ENCODE results near the gene SRRM3.
A peak's percentile ranks its signal among the peaks of the same experiment; 100 is the strongest.
"Not testable (repeated sequence)": the region's sequence is repeated elsewhere in the genome, so short reads cannot be mapped to it uniquely, and the experiment has no call there.

The SRRM3 gene

GRCh38 chr7:76223286-76223972 lies 21.7 kb downstream of the SRRM3 start:
- in situ Hi-C loops (cut with MboI; ENCODE audit: low pct_unique_long_range_greater_than_20kb, low sequenced_read_pairs) = no loop called here
- no peak for DNase-seq

- DNase-seq = no peak
- in situ Hi-C loops (cut with MboI; ENCODE audit: low pct_unique_long_range_greater_than_20kb, low sequenced_read_pairs) = loop anchor here (25.0 kb wide), 1 partner anchor 162 kb away; no protein-coding TSS in a partner anchor
Observed at GRCh38 chr7:76224695-76225094, 23.0 kb downstream of the SRRM3 start.

- in situ Hi-C loops (cut with MboI; ENCODE audit: low pct_unique_long_range_greater_than_20kb, low sequenced_read_pairs) = loop anchor here (25.0 kb wide), 1 partner anchor 163 kb away; no protein-coding TSS in a partner anchor
- DNase-seq = peak; percentile 27
Observed at GRCh38 chr7:76225379-76225778, 23.7 kb downstream of the SRRM3 start.

- no peak for DNase-seq
Observed at GRCh38 chr7:76225951-76226350, 24.3 kb downstream of the SRRM3 start.

GRCh38 chr7:76226878-76227423 lies 25.3 kb downstream of the SRRM3 start:
- DNase-seq = not testable (repeated sequence)
- in situ Hi-C loops (cut with MboI; ENCODE audit: low pct_unique_long_range_greater_than_20kb, low sequenced_read_pairs) = loop anchor here (25.0 kb wide), 1 partner anchor 165 kb away; no protein-coding TSS in a partner anchor

More at GRCh38 chr7:76225951-76226350, 24.3 kb downstream of the SRRM3 start:
- in situ Hi-C loops (cut with MboI; ENCODE audit: low pct_unique_long_range_greater_than_20kb, low sequenced_read_pairs) = loop anchor here (25.0 kb wide), 1 partner anchor 164 kb away; no protein-coding TSS in a partner anchor

- DNase-seq = no peak
- in situ Hi-C loops (cut with MboI; ENCODE audit: low pct_unique_long_range_greater_than_20kb, low sequenced_read_pairs) = loop anchor here (25.0 kb wide), 1 partner anchor 168 kb away; no protein-coding TSS in a partner anchor
Observed at GRCh38 chr7:76230214-76230613, 28.5 kb downstream of the SRRM3 start.

- DNase-seq = no peak
- in situ Hi-C loops (cut with MboI; ENCODE audit: low pct_unique_long_range_greater_than_20kb, low sequenced_read_pairs) = loop anchor here (25.0 kb wide), 1 partner anchor 169 kb away; no protein-coding TSS in a partner anchor
Observed at GRCh38 chr7:76231071-76231470, 29.4 kb downstream of the SRRM3 start.

GRCh38 chr7:76231583-76231982 lies 29.9 kb downstream of the SRRM3 start:
- peak; percentile 29 for DNase-seq
- in situ Hi-C loops (cut with MboI; ENCODE audit: low pct_unique_long_range_greater_than_20kb, low sequenced_read_pairs) = loop anchor here (25.0 kb wide), 1 partner anchor 169 kb away; no protein-coding TSS in a partner anchor

- no peak for DNase-seq
- in situ Hi-C loops (cut with MboI; ENCODE audit: low pct_unique_long_range_greater_than_20kb, low sequenced_read_pairs) = loop anchor here (25.0 kb wide), 1 partner anchor 170 kb away; no protein-coding TSS in a partner anchor
Observed at GRCh38 chr7:76232698-76233097, 31.0 kb downstream of the SRRM3 start.

GRCh38 chr7:76233538-76234281 lies 32.0 kb downstream of the SRRM3 start:
- in situ Hi-C loops (cut with MboI; ENCODE audit: low pct_unique_long_range_greater_than_20kb, low sequenced_read_pairs) = loop anchor here (25.0 kb wide), 1 partner anchor 171 kb away; no protein-coding TSS in a partner anchor
- no peak for DNase-seq

GRCh38 chr7:76234282-76234584 lies 32.5 kb downstream of the SRRM3 start:
- in situ Hi-C loops (cut with MboI; ENCODE audit: low pct_unique_long_range_greater_than_20kb, low sequenced_read_pairs) = loop anchor here (25.0 kb wide), 1 partner anchor 172 kb away; no protein-coding TSS in a partner anchor
- DNase-seq = no peak

- peak; percentile 40 for DNase-seq
- in situ Hi-C loops (cut with MboI; ENCODE audit: low pct_unique_long_range_greater_than_20kb, low sequenced_read_pairs) = loop anchor here (25.0 kb wide), 1 partner anchor 173 kb away; no protein-coding TSS in a partner anchor
Observed at GRCh38 chr7:76234931-76235441, 33.3 kb downstream of the SRRM3 start.

GRCh38 chr7:76236224-76236623 lies 34.5 kb downstream of the SRRM3 start:
- in situ Hi-C loops (cut with MboI; ENCODE audit: low pct_unique_long_range_greater_than_20kb, low sequenced_read_pairs) = loop anchor here (25.0 kb wide), 1 partner anchor 174 kb away; no protein-coding TSS in a partner anchor
- no peak for DNase-seq

GRCh38 chr7:76238326-76238725 lies 36.6 kb downstream of the SRRM3 start:
- DNase-seq = no peak
- in situ Hi-C loops (cut with MboI; ENCODE audit: low pct_unique_long_range_greater_than_20kb, low sequenced_read_pairs) = loop anchor here (25.0 kb wide), 1 partner anchor 176 kb away; no protein-coding TSS in a partner anchor

GRCh38 chr7:76241141-76241540 lies 39.4 kb downstream of the SRRM3 start:
- in situ Hi-C loops (cut with MboI; ENCODE audit: low pct_unique_long_range_greater_than_20kb, low sequenced_read_pairs) = loop anchor here (25.0 kb wide), 1 partner anchor 179 kb away; no protein-coding TSS in a partner anchor
- DNase-seq = no peak

GRCh38 chr7:76242517-76243063 lies 40.9 kb downstream of the SRRM3 start:
- in situ Hi-C loops (cut with MboI; ENCODE audit: low pct_unique_long_range_greater_than_20kb, low sequenced_read_pairs) = loop anchor here (25.0 kb wide), 1 partner anchor 180 kb away; no protein-coding TSS in a partner anchor

GRCh38 chr7:76244781-76245391 lies 43.2 kb downstream of the SRRM3 start:
- DNase-seq = no peak
- in situ Hi-C loops (cut with MboI; ENCODE audit: low pct_unique_long_range_greater_than_20kb, low sequenced_read_pairs) = loop anchor here (25.0 kb wide), 1 partner anchor 183 kb away; no protein-coding TSS in a partner anchor

More at GRCh38 chr7:76242517-76243063, 40.9 kb downstream of the SRRM3 start:
- not testable (repeated sequence) for DNase-seq

- no peak for DNase-seq
- in situ Hi-C loops (cut with MboI; ENCODE audit: low pct_unique_long_range_greater_than_20kb, low sequenced_read_pairs) = loop anchor here (25.0 kb wide), 1 partner anchor 185 kb away; no protein-coding TSS in a partner anchor
Observed at GRCh38 chr7:76246804-76247389, 45.2 kb downstream of the SRRM3 start.
